Nephron progenitor cell (in vitro differentiated cells): ENCODE results near the gene NOCT.
A peak's percentile ranks its signal among the peaks of the same experiment; 100 is the strongest.
"Not testable (repeated sequence)": the region's sequence is repeated elsewhere in the genome, so short reads cannot be mapped to it uniquely, and the experiment has no call there.

Experiments
- DNase-seq: peaks from one replicate; pipeline ENCODE4 v3.0.0; 2021
- H3K27ac Mint-ChIP-seq: 2 replicates; pipeline ENCODE4 v1.8.0; 2021; ENCODE audit warnings: mild to moderate bottlenecking, moderate library complexity, mixed read lengths
- H3K27me3 Mint-ChIP-seq: 2 replicates; pipeline ENCODE4 v1.8.0; 2021; ENCODE audit warnings: mild to moderate bottlenecking, low read depth, mixed read lengths; ENCODE audit not compliant: poor library complexity
- H3K36me3 Mint-ChIP-seq: 2 replicates; pipeline ENCODE4 v1.8.0; 2021; ENCODE audit warnings: low read depth, mixed read lengths
- H3K4me1 Mint-ChIP-seq: 2 replicates; pipeline ENCODE4 v1.8.0; 2021; ENCODE audit warnings: mixed read lengths
- H3K4me3 Mint-ChIP-seq: 2 replicates; pipeline ENCODE4 v1.8.0; 2021; ENCODE audit warnings: mild to moderate bottlenecking, moderate library complexity, mixed read lengths
- H3K9me3 Mint-ChIP-seq: 2 replicates; pipeline ENCODE4 v1.8.0; 2021; ENCODE audit warnings: mild to moderate bottlenecking, moderate library complexity, mixed read lengths
- CTCF ChIP-seq: fragments of 200-600 bp; sonication (generic); IDR thresholded peaks from 2 replicates; pipeline ENCODE4 v1.5.0; 2021; ENCODE audit warnings: antibody characterized with exemption

The NOCT gene

GRCh38 chr4:138983690-138984089, 31.9 kb upstream of the NOCT start:
- H3K4me3 Mint-ChIP-seq: no peak overlapping the region
- DNase-seq: no peak
- no peaks in the 10 kb centered on the region for H3K36me3 Mint-ChIP-seq
- no peak overlapping the region for H3K27ac Mint-ChIP-seq
- H3K9me3 Mint-ChIP-seq: no peaks in the 10 kb centered on the region
- H3K4me1 Mint-ChIP-seq: peaks cover 12% of the 10 kb centered on the region
- TF ChIP-seq CTCF: no peak
- H3K27me3 Mint-ChIP-seq: peaks cover 2% of the 10 kb centered on the region

- no peak overlapping the region for H3K4me3 Mint-ChIP-seq
- H3K27me3 Mint-ChIP-seq: peaks cover 5% of the 10 kb centered on the region
- H3K4me1 Mint-ChIP-seq: peaks cover 12% of the 10 kb centered on the region
- no peak for TF ChIP-seq CTCF
- no peak for DNase-seq
- no peaks in the 10 kb centered on the region for H3K36me3 Mint-ChIP-seq
- no peaks in the 10 kb centered on the region for H3K9me3 Mint-ChIP-seq
- no peak overlapping the region for H3K27ac Mint-ChIP-seq
Observed at GRCh38 chr4:138984647-138985046, 30.9 kb upstream of the NOCT start.

- peaks cover 3% of the 10 kb centered on the region for H3K9me3 Mint-ChIP-seq
- no peak overlapping the region for H3K4me3 Mint-ChIP-seq
- peaks cover 8% of the 10 kb centered on the region for H3K27me3 Mint-ChIP-seq
- H3K4me1 Mint-ChIP-seq: no peaks in the 10 kb centered on the region
- no peak for DNase-seq
- no peak for TF ChIP-seq CTCF
- H3K27ac Mint-ChIP-seq: no peak overlapping the region
- no peaks in the 10 kb centered on the region for H3K36me3 Mint-ChIP-seq
Observed at GRCh38 chr4:138992676-138993075, 22.9 kb upstream of the NOCT start.

- no peak for TF ChIP-seq CTCF
- H3K4me3 Mint-ChIP-seq: no peak overlapping the region
- peaks cover 3% of the 10 kb centered on the region for H3K9me3 Mint-ChIP-seq
- peak overlapping the region; percentile 72 for H3K27ac Mint-ChIP-seq
- no peaks in the 10 kb centered on the region for H3K36me3 Mint-ChIP-seq
- peaks cover 5% of the 10 kb centered on the region for H3K27me3 Mint-ChIP-seq
- no peak for DNase-seq
- no peaks in the 10 kb centered on the region for H3K4me1 Mint-ChIP-seq
Observed at GRCh38 chr4:138996090-138996489, 19.5 kb upstream of the NOCT start.

- DNase-seq: no peak
- Mint-ChIP-seq H3K27ac (no peak overlapping the region), H3K4me3 (no peak overlapping the region), H3K36me3 (no peaks in the 10 kb centered on the region), H3K9me3 (no peaks in the 10 kb centered on the region), H3K27me3 (peaks cover 6% of the 10 kb centered on the region), H3K4me1 (no peaks in the 10 kb centered on the region)
- no peak for TF ChIP-seq CTCF
Observed at GRCh38 chr4:138999666-139000065, 15.9 kb upstream of the NOCT start.

- H3K9me3 Mint-ChIP-seq, H3K4me1 Mint-ChIP-seq, H3K36me3 Mint-ChIP-seq, H3K27me3 Mint-ChIP-seq, H3K4me3 Mint-ChIP-seq, DNase-seq, H3K27ac Mint-ChIP-seq: not testable (repeated sequence)
Observed at GRCh38 chr4:139000134-139000533, 15.4 kb upstream of the NOCT start.

GRCh38 chr4:139001430-139001829, 14.2 kb upstream of the NOCT start:
- H3K4me3 Mint-ChIP-seq, DNase-seq, H3K4me1 Mint-ChIP-seq, H3K9me3 Mint-ChIP-seq, H3K27ac Mint-ChIP-seq, H3K36me3 Mint-ChIP-seq, H3K27me3 Mint-ChIP-seq: not testable (repeated sequence)

GRCh38 chr4:139003668-139004067, 11.9 kb upstream of the NOCT start:
- H3K36me3 Mint-ChIP-seq, H3K27ac Mint-ChIP-seq, DNase-seq, H3K4me3 Mint-ChIP-seq, H3K27me3 Mint-ChIP-seq, H3K4me1 Mint-ChIP-seq: not testable (repeated sequence)
- H3K9me3 Mint-ChIP-seq: peaks cover 11% of the 10 kb centered on the region
